HG03103 (cell line): Measurements from ENCODE around the gene RHBDL1.
"Not testable (repeated sequence)": the region's sequence is repeated elsewhere in the genome, so short reads cannot be mapped to it uniquely, and the experiment has no call there.

Experiments used
- ATAC-seq: cut with Tn5 transposase; IDR thresholded peaks from one replicate; pipeline ENCODE4 v1.9.1; 2021; ENCODE audit warnings: low read depth; ENCODE audit not compliant: unreplicated experiment

RHBDL1 gene

GRCh38 chr16:704047-704446, 28.6 kb downstream of the RHBDL1 start:
- ATAC-seq = no peak

- no peak for ATAC-seq
Measured at GRCh38 chr16:704552-705380, 29.3 kb downstream of the RHBDL1 start.

GRCh38 chr16:705431-706188, 30.1 kb downstream of the RHBDL1 start, which contains the start of gene FBXL16:
Gene FBXL16, minus strand, starts transcription at chr16:705801. Its CDS starts 8,396 bp downstream, at chr16:697405.
- ATAC-seq = no peak

- no peak for ATAC-seq
Measured at GRCh38 chr16:706189-707061, 31.0 kb downstream of the RHBDL1 start.

- ATAC-seq = no peak
Measured at GRCh38 chr16:707062-707538, 31.6 kb downstream of the RHBDL1 start.

- no peak for ATAC-seq
Measured at GRCh38 chr16:708019-708418, 32.5 kb downstream of the RHBDL1 start.

- no peak for ATAC-seq
Measured at GRCh38 chr16:708959-709358, 33.5 kb downstream of the RHBDL1 start.

- no peak for ATAC-seq
Measured at GRCh38 chr16:709566-710499, 34.4 kb downstream of the RHBDL1 start.

GRCh38 chr16:710500-711075, 35.1 kb downstream of the RHBDL1 start:
- no peak for ATAC-seq

- no peak for ATAC-seq
Measured at GRCh38 chr16:711084-711483, 35.6 kb downstream of the RHBDL1 start.

- no peak for ATAC-seq
Measured at GRCh38 chr16:711548-712320, 36.3 kb downstream of the RHBDL1 start.

GRCh38 chr16:712740-713250, 37.3 kb downstream of the RHBDL1 start:
- ATAC-seq = not testable (repeated sequence)

- no peak for ATAC-seq
Measured at GRCh38 chr16:714079-714478, 38.6 kb downstream of the RHBDL1 start.

GRCh38 chr16:714558-715476, 39.3 kb downstream of the RHBDL1 start, which contains the start of gene METRN:
Gene METRN, plus strand, starts transcription at chr16:715118. Its CDS starts 172 bp downstream, at chr16:715290.
- no peak for ATAC-seq

GRCh38 chr16:715477-716199, 40.2 kb downstream of the RHBDL1 start:
- ATAC-seq = no peak

- ATAC-seq = no peak
Measured at GRCh38 chr16:716200-716568, 40.7 kb downstream of the RHBDL1 start.
